Body of pancreas (tissue), 4 donors: ENCODE measurements around the gene SMYD4.

Source experiments
- CTCF ChIP-seq, 7 experiments: fragments of 450-650 bp in 4 of 7; fragments of 200-600 bp in 3 of 7; sonication (generic) in 3 of 7; IDR thresholded peaks; one replicate each; pipeline ENCODE4 v1.5.1; 2016 to 2019; ENCODE audit warnings: antibody characterized with exemption in 7 of 7
- POLR2A ChIP-seq, 3 donors: fragments of 450-650 bp; IDR thresholded peaks; one replicate each; pipeline ENCODE4 v1.6.1; 2016; ENCODE audit warnings: antibody characterized with exemption in 3 of 3, mild to moderate bottlenecking in 2 of 3

GRCh38 chr17:1792495-1793446 is 36.9 kb downstream of the SMYD4 start:
- TF ChIP-seq CTCF (IDR thresholded peaks at IDR 0.05), result no peak
- TF ChIP-seq POLR2A (IDR thresholded peaks at IDR 0.05), result no peak
